Spleen (tissue), 7 donors: ENCODE measurements around the gene PDXDC1.
"Not testable (repeated sequence)": the region's sequence is repeated elsewhere in the genome, so short reads cannot be mapped to it uniquely, and the experiment has no call there.

ENCODE experiments used
- POLR2AphosphoS5 ChIP-seq, 3 donors: sonication (generic); formaldehyde crosslinking; IDR thresholded peaks; one replicate each; pipeline ENCODE4 v1.5.1; 2017; ENCODE audit warnings: antibody characterized with exemption in 3 of 3
- TF ChIP-seq, protein P1 (sequence below), 11 experiments: fragments of 200-600 bp in 7 of 11; fragments of 450-650 bp in 4 of 11; sonication (generic) in 4 of 11; IDR thresholded peaks in 8 of 11; conservative IDR thresholded peaks in 3 of 11; 1 replicate in 7 of 11; 2 replicates in 4 of 11; pipeline versions ENCODE4 v1.4.0 to v1.8.0; 2016 to 2021; ENCODE audit warnings: antibody characterized with exemption in 11 of 11, inconsistent platforms in 4 of 11, mild to moderate bottlenecking in 1 of 11
- donor health status: DM: no; HTN: no; CAD: no; lungs with moderate emphysema.
- donor health status: DM: no; HTN: no; CAD: no.
- donor health status: DM: no; HTN: no; CAD: no.

DNA sequence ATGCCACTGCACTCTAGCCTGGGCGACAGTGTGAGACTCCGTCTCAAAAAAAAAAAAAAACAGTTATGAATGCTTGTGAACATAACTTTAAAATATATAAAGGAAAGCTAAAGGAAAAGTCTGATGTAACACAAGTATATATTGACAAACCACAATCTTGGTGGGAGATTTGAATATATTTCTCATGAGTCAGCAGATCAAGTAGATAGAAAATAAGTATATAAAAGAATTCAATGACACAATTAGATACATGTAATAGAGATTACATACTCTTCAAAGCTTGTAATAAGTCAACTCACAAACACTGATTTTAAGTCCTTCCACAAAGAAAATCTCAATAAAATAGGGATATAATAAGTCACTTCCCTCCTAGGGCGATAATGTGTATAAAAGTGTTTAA is 40.8 kb downstream of the PDXDC1 start:
- TF ChIP-seq, protein P1, sequence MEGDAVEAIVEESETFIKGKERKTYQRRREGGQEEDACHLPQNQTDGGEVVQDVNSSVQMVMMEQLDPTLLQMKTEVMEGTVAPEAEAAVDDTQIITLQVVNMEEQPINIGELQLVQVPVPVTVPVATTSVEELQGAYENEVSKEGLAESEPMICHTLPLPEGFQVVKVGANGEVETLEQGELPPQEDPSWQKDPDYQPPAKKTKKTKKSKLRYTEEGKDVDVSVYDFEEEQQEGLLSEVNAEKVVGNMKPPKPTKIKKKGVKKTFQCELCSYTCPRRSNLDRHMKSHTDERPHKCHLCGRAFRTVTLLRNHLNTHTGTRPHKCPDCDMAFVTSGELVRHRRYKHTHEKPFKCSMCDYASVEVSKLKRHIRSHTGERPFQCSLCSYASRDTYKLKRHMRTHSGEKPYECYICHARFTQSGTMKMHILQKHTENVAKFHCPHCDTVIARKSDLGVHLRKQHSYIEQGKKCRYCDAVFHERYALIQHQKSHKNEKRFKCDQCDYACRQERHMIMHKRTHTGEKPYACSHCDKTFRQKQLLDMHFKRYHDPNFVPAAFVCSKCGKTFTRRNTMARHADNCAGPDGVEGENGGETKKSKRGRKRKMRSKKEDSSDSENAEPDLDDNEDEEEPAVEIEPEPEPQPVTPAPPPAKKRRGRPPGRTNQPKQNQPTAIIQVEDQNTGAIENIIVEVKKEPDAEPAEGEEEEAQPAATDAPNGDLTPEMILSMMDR (IDR thresholded peaks at IDR 0.05 in 8 of 11, conservative IDR thresholded peaks at IDR 0.05 in 3 of 11): not testable (repeated sequence)
- not testable (repeated sequence) for TF ChIP-seq POLR2AphosphoS5 (IDR thresholded peaks at IDR 0.05)
